ENCODE data around the gene NOX5.

The NOX5 gene

GRCh38 chr15:68991723-68992122 lies 22.8 kb upstream of the NOX5 start:
- no peak overlapping the region for H3K9ac ChIP-seq (ENCODE audit: low read depth, low read length)
- H3K4me1 ChIP-seq (ENCODE audit: insufficient read depth, low read length): peaks cover 17% of the 10 kb centered on the region
- no peaks in the 10 kb centered on the region for H3K36me3 ChIP-seq (ENCODE audit: insufficient read depth, low read length)
- H3K27me3 ChIP-seq (ENCODE audit: insufficient read depth, low read length): no peaks in the 10 kb centered on the region
- H3K4me3 ChIP-seq (ENCODE audit: low read length): no peak overlapping the region
- WGBS: 78% methylated on average over 4 of the region's 4 CpGs
- peaks cover 6% of the 10 kb centered on the region; the same call in 1 of the 2 replicates for H3K9me3 ChIP-seq (ENCODE audit: insufficient read depth, low read depth, low read length)
- no peak overlapping the region for H3K27ac ChIP-seq (ENCODE audit: low read depth, low read length)

DNA sequence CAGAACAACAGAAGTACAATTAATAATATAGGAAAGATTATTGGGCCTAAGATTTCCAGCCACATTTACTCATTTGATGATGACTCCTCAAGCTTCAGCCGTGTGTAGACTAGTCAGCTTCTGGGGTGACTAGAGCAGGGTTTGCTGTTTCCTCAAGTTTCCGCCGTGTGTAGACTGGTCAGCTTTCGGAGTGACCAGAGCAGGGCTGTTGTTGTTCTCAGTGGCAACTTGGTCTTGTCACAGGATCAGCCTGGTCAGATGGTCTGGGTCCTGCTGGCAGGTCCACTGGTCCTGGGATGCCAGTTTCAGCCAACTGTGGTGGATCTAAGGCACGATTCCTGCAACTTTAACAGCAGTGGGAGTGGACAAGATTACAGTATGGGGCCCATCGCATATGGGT lies 21.8 kb upstream of the NOX5 start:
- Histone ChIP-seq H3K9me3 (ENCODE audit: insufficient read depth, low read depth, low read length) (peaks cover 6% of the 10 kb centered on the region; the same call in 1 of the 2 replicates), H3K4me1 (ENCODE audit: insufficient read depth, low read length) (peaks cover 17% of the 10 kb centered on the region), H3K9ac (ENCODE audit: low read depth, low read length) (no peak overlapping the region), H3K4me3 (ENCODE audit: low read length) (no peak overlapping the region), H3K27me3 (ENCODE audit: insufficient read depth, low read length) (no peaks in the 10 kb centered on the region), H3K36me3 (ENCODE audit: insufficient read depth, low read length) (no peaks in the 10 kb centered on the region), H3K27ac (ENCODE audit: low read depth, low read length) (no peak overlapping the region)
- 93% methylated on average over 6 of the region's 6 CpGs for whole genome bisulfite sequencing

DNA sequence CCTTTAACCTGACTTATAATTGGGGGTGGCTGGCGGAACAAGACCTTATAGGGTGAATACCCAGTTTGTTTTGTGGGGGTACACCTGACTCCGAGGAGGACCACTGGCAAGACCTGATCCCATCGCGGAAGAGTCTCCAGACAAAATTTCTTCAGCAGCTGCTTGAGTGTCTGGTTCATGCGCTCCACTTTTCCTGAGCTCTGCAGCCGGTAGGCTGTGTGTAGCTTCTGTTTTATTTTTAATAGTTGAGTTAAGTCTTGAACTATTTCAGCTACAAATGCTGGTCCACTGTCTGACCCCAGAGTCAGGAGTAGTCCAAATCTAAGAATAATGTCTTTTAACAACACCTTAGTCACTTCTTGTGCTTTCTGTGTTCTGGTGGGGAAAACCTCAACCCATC lies 21.2 kb upstream of the NOX5 start:
- no peaks in the 10 kb centered on the region for H3K27me3 ChIP-seq (ENCODE audit: insufficient read depth, low read length)
- peaks cover 6% of the 10 kb centered on the region; the same call in 1 of the 2 replicates for H3K9me3 ChIP-seq (ENCODE audit: insufficient read depth, low read depth, low read length)
- H3K9ac ChIP-seq (ENCODE audit: low read depth, low read length): no peak overlapping the region
- peaks cover 17% of the 10 kb centered on the region for H3K4me1 ChIP-seq (ENCODE audit: insufficient read depth, low read length)
- no peak overlapping the region for H3K4me3 ChIP-seq (ENCODE audit: low read length)
- no peaks in the 10 kb centered on the region for H3K36me3 ChIP-seq (ENCODE audit: insufficient read depth, low read length)
- H3K27ac ChIP-seq (ENCODE audit: low read depth, low read length): no peak overlapping the region
- 95% methylated on average over 6 of the region's 6 CpGs for WGBS

DNA sequence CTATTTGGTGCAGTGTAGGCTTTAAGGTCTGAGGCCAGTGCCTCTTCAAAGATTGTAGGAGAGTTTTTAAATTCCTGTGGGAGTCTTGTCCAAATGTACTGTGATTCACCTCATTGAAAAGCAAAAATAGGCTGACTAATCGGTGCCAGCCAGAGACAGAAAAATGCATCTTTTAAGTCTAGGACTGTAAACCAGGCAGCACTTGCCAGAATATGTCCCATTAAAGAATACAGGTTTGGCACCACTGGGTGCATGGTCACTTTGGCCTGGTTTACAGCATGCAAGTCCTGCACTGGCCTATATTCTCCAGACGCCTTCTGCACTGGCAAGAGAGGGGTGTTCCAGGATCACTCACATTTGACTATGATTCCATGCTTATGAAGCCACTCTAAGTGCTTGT lies 20.3 kb upstream of the NOX5 start:
- Histone ChIP-seq H3K9ac (ENCODE audit: low read depth, low read length) (no peak overlapping the region), H3K36me3 (ENCODE audit: insufficient read depth, low read length) (no peaks in the 10 kb centered on the region), H3K27ac (ENCODE audit: low read depth, low read length) (no peak overlapping the region), H3K4me1 (ENCODE audit: insufficient read depth, low read length) (peaks cover 22% of the 10 kb centered on the region), H3K27me3 (ENCODE audit: insufficient read depth, low read length) (no peaks in the 10 kb centered on the region), H3K9me3 (ENCODE audit: insufficient read depth, low read depth, low read length) (peaks cover 3% of the 10 kb centered on the region; the same call in 1 of the 2 replicates), H3K4me3 (ENCODE audit: low read length) (no peak overlapping the region)
- 86% methylated on average over 2 of the region's 2 CpGs for WGBS

DNA sequence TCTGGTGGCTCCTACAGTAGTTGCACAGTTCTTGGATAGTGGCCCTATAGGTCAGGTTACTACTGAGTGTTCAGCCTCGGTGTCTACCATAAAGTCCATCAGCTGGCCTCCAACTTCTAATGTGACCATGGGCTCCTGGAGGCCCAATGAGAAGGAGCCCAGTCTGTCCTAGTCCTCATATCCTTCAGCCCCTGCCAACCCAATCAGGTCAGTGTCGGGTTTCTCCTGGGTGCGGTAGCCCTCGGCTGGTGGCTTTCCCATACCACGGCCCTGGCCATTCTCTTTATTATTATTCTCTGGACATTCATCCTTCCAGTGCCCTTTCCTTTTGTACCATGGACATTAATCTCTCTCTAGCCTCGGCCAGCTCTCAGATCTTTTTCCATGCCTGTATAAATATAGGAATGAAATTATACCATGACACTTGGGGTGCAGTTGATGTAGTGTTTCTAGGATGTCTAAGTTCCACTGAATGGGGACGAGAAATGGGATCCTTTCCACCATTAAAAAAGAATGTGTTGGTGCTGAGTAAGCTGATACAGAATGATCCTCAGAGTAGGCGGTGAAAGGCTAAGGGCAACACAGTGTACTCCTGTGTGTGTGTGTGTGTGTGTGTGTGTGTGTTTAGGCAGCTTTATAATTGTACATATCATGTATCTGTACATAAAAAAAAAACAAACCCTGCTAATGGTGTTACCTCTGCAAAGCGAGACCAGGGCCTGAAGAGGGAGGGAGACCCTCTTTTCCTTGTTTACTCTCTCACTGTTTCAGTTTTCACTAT lies 19.3 kb upstream of the NOX5 start:
- Histone ChIP-seq H3K9ac (ENCODE audit: low read depth, low read length) (no peak overlapping the region), H3K27ac (ENCODE audit: low read depth, low read length) (no peak overlapping the region), H3K9me3 (ENCODE audit: insufficient read depth, low read depth, low read length) (no peaks in the 10 kb centered on the region), H3K4me3 (ENCODE audit: low read length) (no peak overlapping the region), H3K4me1 (ENCODE audit: insufficient read depth, low read length) (peaks cover 20% of the 10 kb centered on the region), H3K36me3 (ENCODE audit: insufficient read depth, low read length) (no peaks in the 10 kb centered on the region), H3K27me3 (ENCODE audit: insufficient read depth, low read length) (no peaks in the 10 kb centered on the region)
- 89% methylated on average over 8 of the region's 9 CpGs for WGBS

- H3K9me3 ChIP-seq (ENCODE audit: insufficient read depth, low read depth, low read length): no peaks in the 10 kb centered on the region
- no peak overlapping the region for H3K9ac ChIP-seq (ENCODE audit: low read depth, low read length)
- H3K4me1 ChIP-seq (ENCODE audit: insufficient read depth, low read length): peaks cover 22% of the 10 kb centered on the region
- H3K27me3 ChIP-seq (ENCODE audit: insufficient read depth, low read length): no peaks in the 10 kb centered on the region
- 98% methylated on average over 4 of the region's 4 CpGs for WGBS
- no peaks in the 10 kb centered on the region for H3K36me3 ChIP-seq (ENCODE audit: insufficient read depth, low read length)
- H3K4me3 ChIP-seq (ENCODE audit: low read length): no peak overlapping the region
- H3K27ac ChIP-seq (ENCODE audit: low read depth, low read length): no peak overlapping the region
Observed at GRCh38 chr15:68997050-68997449, 17.4 kb upstream of the NOX5 start.

DNA sequence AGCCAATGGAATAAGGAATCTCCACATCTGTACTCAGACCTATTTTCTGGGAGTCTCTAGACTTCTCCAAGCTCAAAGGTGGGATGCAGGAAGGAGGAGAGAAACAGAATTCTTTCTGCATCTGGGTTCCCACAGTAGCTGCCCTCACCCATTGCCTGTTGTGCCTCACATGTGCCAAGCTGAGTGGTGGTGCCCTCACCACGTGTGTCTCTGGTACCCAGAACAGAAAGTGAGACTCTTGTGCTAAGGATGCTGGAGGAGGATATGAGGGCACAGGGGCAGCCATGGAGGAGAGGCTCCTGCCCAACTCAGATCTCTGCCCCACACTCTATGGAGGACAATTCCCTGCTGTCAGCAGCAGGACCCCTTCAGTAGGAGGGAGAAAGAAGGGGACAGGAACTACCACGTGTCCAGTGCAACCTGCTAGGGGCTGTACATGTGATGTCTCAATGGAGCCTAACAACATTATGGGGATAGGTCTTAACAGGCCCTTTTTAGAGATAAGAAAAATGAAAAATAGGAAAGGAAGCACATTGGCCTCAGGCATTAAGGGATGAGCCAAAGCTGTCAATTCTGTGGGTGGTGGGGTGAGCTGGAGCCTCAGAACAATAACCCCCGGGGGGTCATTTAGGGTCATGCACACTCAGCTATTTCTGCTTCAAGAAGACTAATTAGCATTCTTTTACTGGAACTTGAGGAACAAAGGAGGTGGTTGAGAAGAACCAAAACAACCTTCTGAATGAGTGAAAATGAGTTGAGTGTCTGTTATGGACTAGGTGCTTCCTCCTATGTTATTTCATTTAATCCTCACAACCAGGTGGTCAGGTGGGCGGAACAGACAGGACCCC lies 16.3 kb upstream of the NOX5 start:
- no peak overlapping the region for H3K27ac ChIP-seq (ENCODE audit: low read depth, low read length)
- no peaks in the 10 kb centered on the region for H3K27me3 ChIP-seq (ENCODE audit: insufficient read depth, low read length)
- WGBS: 73% methylated on average over 4 of the region's 4 CpGs
- H3K4me1 ChIP-seq (ENCODE audit: insufficient read depth, low read length): peaks cover 22% of the 10 kb centered on the region
- H3K9ac ChIP-seq (ENCODE audit: low read depth, low read length): no peak overlapping the region
- no peak overlapping the region for H3K4me3 ChIP-seq (ENCODE audit: low read length)
- H3K36me3 ChIP-seq (ENCODE audit: insufficient read depth, low read length): no peaks in the 10 kb centered on the region
- no peaks in the 10 kb centered on the region for H3K9me3 ChIP-seq (ENCODE audit: insufficient read depth, low read depth, low read length)

GRCh38 chr15:68999091-68999490 lies 15.4 kb upstream of the NOX5 start:
- 94% methylated on average over 6 of the region's 6 CpGs for WGBS
- H3K4me1 ChIP-seq (ENCODE audit: insufficient read depth, low read length): peaks cover 22% of the 10 kb centered on the region

GRCh38 chr15:69000091-69000490 lies 14.4 kb upstream of the NOX5 start:
- Histone ChIP-seq H3K9me3 (ENCODE audit: insufficient read depth, low read depth, low read length) (no peaks in the 10 kb centered on the region), H3K4me3 (ENCODE audit: low read length) (no peak overlapping the region), H3K4me1 (ENCODE audit: insufficient read depth, low read length) (peaks cover 18% of the 10 kb centered on the region), H3K9ac (ENCODE audit: low read depth, low read length) (no peak overlapping the region), H3K36me3 (ENCODE audit: insufficient read depth, low read length) (no peaks in the 10 kb centered on the region), H3K27ac (ENCODE audit: low read depth, low read length) (no peak overlapping the region), H3K27me3 (ENCODE audit: insufficient read depth, low read length) (no peaks in the 10 kb centered on the region)
- 58% methylated on average over 5 of the region's 5 CpGs for WGBS

More at GRCh38 chr15:68999091-68999490, 15.4 kb upstream of the NOX5 start:
- Histone ChIP-seq H3K27me3 (ENCODE audit: insufficient read depth, low read length) (no peaks in the 10 kb centered on the region), H3K9me3 (ENCODE audit: insufficient read depth, low read depth, low read length) (no peaks in the 10 kb centered on the region), H3K4me3 (ENCODE audit: low read length) (no peak overlapping the region), H3K9ac (ENCODE audit: low read depth, low read length) (no peak overlapping the region), H3K27ac (ENCODE audit: low read depth, low read length) (no peak overlapping the region), H3K36me3 (ENCODE audit: insufficient read depth, low read length) (no peaks in the 10 kb centered on the region)

- no peak overlapping the region for H3K27ac ChIP-seq (ENCODE audit: low read depth, low read length)
- WGBS: 74% methylated on average over 4 of the region's 4 CpGs
- no peak overlapping the region for H3K4me3 ChIP-seq (ENCODE audit: low read length)
- no peak overlapping the region for H3K9ac ChIP-seq (ENCODE audit: low read depth, low read length)
- H3K27me3 ChIP-seq (ENCODE audit: insufficient read depth, low read length): no peaks in the 10 kb centered on the region
- no peaks in the 10 kb centered on the region for H3K36me3 ChIP-seq (ENCODE audit: insufficient read depth, low read length)
- peaks cover 18% of the 10 kb centered on the region for H3K4me1 ChIP-seq (ENCODE audit: insufficient read depth, low read length)
- no peaks in the 10 kb centered on the region for H3K9me3 ChIP-seq (ENCODE audit: insufficient read depth, low read depth, low read length)
Observed at GRCh38 chr15:69000725-69001503, 13.6 kb upstream of the NOX5 start.

DNA sequence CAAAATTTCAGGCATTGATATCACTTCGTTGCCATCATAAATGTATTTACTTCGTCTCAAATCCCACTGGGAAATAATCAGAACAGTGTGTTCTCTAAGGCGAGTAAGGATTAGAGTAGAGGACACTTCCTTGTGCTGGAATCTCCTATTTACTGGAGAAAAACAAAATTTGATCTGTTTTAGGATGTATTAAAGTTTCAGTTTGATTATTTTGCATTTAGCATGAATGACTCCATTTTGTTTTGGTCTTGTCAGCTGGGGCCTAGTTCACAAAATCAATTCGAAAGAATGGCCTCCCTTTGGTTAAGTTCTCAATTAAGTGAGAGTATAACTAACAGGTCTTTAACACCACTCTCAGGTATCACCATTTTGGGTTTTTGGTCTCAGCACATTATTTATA lies 11.7 kb upstream of the NOX5 start:
- Histone ChIP-seq H3K4me1 (ENCODE audit: insufficient read depth, low read length) (peaks cover 18% of the 10 kb centered on the region), H3K36me3 (ENCODE audit: insufficient read depth, low read length) (no peaks in the 10 kb centered on the region), H3K4me3 (ENCODE audit: low read length) (no peak overlapping the region), H3K27me3 (ENCODE audit: insufficient read depth, low read length) (no peaks in the 10 kb centered on the region), H3K9ac (ENCODE audit: low read depth, low read length) (no peak overlapping the region), H3K9me3 (ENCODE audit: insufficient read depth, low read depth, low read length) (peaks cover 12% of the 10 kb centered on the region), H3K27ac (ENCODE audit: low read depth, low read length) (no peak overlapping the region)
- WGBS: 95% methylated on average over 4 of the region's 4 CpGs

Measured in HUES64 (cell line).